ENCODE measurements around the gene RPP21. TPM values are rescaled to one million over a fixed set of nuclear protein-coding genes. Genes with fewer than 3 reads are reported as not detected.

Gene RPP21
- total RNA-seq, 1 donor from 2014 or later, result 152 TPM

DNA sequence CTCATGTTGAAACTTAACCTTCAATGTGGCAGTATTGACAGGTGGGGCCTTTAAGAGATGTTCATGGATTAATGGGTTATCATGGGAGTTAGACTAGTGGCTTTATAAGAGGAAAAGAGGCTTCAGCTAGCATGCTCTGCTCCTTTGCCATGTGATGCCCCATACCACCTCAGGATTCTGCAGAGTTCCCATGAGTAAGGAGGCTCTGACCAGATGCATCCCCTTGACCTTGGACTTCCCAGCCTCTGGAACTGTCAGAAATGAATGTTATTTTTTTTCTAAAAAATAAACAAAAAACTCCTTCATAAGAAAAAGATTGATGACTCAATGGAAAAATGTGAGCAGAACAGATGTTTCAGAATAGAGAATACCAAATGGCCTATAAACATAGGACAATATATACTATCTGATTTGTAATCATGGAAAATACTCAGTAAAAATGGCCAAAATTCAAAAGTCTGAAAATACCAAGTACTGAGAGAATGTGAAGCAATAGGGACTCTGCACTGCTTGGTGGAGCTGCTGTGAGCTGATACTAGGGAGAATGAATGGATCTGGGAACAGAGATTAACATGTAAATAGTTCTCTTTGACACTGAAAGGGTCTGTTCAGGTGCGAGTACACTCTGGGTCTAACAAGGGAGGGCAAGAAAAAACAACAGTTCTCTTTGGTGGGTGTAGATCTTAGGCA lies 25.7 kb upstream of the RPP21 start:
- DNase-seq (ENCODE audit: extremely low spot score in 2 of 2), result no peak
- intact Hi-C loops (cut with DNase I), result no loop called here
- H3K27me3 ChIP-seq, result no peaks in the 10 kb centered on the region
- H3K4me1 ChIP-seq, result peaks cover 45% of the 10 kb centered on the region
- no peak overlapping the region for H3K4me3 ChIP-seq
- no peak overlapping the region for H3K27ac ChIP-seq
- no peaks in the 10 kb centered on the region for H3K36me3 ChIP-seq
- TF ChIP-seq POLR2A (IDR thresholded peaks at IDR 0.05) (no peak), POLR2AphosphoS5 (IDR thresholded peaks at IDR 0.05; ENCODE audit: insufficient read depth in 1 of 2, low read depth in 1 of 2) (no peak)
- TF ChIP-seq, protein P1, sequence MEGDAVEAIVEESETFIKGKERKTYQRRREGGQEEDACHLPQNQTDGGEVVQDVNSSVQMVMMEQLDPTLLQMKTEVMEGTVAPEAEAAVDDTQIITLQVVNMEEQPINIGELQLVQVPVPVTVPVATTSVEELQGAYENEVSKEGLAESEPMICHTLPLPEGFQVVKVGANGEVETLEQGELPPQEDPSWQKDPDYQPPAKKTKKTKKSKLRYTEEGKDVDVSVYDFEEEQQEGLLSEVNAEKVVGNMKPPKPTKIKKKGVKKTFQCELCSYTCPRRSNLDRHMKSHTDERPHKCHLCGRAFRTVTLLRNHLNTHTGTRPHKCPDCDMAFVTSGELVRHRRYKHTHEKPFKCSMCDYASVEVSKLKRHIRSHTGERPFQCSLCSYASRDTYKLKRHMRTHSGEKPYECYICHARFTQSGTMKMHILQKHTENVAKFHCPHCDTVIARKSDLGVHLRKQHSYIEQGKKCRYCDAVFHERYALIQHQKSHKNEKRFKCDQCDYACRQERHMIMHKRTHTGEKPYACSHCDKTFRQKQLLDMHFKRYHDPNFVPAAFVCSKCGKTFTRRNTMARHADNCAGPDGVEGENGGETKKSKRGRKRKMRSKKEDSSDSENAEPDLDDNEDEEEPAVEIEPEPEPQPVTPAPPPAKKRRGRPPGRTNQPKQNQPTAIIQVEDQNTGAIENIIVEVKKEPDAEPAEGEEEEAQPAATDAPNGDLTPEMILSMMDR (IDR thresholded peaks at IDR 0.05), result no peak
- H3K9me3 ChIP-seq, result no peaks in the 10 kb centered on the region

DNA sequence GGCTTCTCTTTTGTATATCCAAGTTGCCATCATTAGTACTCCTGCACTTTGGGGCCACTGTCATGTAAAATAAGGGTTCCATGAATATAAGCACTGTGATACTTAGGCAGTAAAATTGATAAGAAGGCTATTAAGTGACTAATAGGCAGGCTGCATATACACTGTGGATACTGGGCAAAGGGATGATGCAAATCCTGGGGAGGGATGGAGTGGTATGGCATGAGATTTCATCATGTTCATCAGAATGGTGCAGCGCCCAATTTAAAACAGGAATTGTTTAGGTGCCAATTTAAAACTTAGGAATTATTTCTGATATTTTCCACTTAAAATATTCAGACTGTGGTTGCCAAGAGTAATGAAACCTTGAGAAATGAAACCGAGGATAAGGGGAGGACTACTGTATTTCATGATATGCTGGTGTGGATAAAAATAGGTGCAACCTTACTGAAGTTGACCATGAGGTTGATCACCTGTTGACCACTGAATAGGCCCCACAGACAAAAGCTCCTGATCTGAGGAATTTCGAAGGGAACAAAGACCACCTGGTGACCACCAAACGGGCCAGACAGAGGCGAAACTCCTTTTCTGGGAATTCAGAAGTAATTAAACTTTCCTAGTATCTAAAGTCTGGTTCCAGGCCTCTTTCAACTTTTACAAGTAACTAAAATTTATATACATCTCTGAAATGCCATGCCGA lies 23.1 kb upstream of the RPP21 start:
- no peak overlapping the region for H3K27ac ChIP-seq

DNA sequence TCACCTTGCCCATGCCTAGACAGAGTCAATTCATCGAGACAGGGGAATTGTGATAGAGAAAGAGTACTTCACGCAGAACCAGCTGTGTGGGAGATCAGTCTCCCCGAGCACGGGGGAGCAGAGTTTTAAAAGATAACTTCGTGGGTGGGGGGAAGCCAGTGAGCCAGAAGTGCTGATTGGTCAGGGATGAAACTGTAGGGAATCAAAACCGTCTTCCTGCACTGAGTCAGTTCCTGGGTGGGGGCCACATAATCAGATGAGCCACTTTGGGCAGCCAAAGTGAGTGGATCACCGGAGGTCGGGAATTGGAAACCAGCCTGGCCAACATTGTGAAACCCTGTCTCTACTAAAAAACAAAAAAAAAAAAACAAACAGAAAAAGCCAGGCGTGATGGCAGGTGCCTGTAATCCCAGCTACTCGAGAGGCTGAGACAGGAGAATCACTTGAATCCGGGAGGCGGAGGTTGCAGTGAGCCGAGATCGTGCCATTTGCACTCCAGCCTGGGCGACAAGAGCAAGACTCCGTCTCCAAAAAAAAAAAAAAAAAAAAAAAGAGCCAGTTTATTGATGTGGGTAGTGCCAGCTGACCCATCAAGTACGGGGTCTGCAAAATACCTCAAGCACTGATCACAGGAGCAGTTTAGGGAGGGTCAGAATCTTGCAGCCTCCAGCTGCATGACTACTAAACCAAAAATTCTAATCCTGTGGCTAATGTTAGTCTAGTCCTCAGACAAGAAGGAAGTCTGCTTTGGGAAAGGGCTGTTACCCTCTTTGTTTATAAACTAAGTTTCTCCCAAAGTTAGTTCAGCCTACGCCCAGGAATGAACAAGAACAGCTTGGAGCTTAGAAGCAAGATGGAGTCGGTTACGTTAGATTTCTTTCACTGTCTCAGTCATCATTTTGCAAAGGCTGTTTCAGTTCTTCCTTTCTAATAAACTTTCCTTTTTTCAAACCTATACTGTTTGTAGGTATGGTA lies 22.1 kb upstream of the RPP21 start:
- intact Hi-C loops (cut with DNase I), result no loop called here
- DNase-seq (ENCODE audit: extremely low spot score in 2 of 2), result no peak
- H3K4me1 ChIP-seq, result peaks cover 66% of the 10 kb centered on the region
- H3K27me3 ChIP-seq, result no peaks in the 10 kb centered on the region
- H3K27ac ChIP-seq, result no peak overlapping the region
- H3K36me3 ChIP-seq, result no peaks in the 10 kb centered on the region
- H3K4me3 ChIP-seq, result no peak overlapping the region
- no peaks in the 10 kb centered on the region for H3K9me3 ChIP-seq
- TF ChIP-seq POLR2A (IDR thresholded peaks at IDR 0.05), result no peak
- TF ChIP-seq, protein P1 (IDR thresholded peaks at IDR 0.05), result no peak
- TF ChIP-seq POLR2AphosphoS5 (IDR thresholded peaks at IDR 0.05; ENCODE audit: insufficient read depth in 1 of 2, low read depth in 1 of 2), result no peak

More for the DNA sequence above, 23.1 kb upstream of the RPP21 start:
- Histone ChIP-seq H3K4me1 (peaks cover 59% of the 10 kb centered on the region), H3K4me3 (no peak overlapping the region), H3K27me3 (no peaks in the 10 kb centered on the region), H3K9me3 (no peaks in the 10 kb centered on the region), H3K36me3 (no peaks in the 10 kb centered on the region)
- no peak for DNase-seq (ENCODE audit: extremely low spot score in 2 of 2)
- intact Hi-C loops (cut with DNase I), result no loop called here
- TF ChIP-seq POLR2AphosphoS5 (IDR thresholded peaks at IDR 0.05; ENCODE audit: insufficient read depth in 1 of 2, low read depth in 1 of 2) (no peak), POLR2A (IDR thresholded peaks at IDR 0.05) (no peak)
- TF ChIP-seq, protein P1 (IDR thresholded peaks at IDR 0.05), result no peak

DNA sequence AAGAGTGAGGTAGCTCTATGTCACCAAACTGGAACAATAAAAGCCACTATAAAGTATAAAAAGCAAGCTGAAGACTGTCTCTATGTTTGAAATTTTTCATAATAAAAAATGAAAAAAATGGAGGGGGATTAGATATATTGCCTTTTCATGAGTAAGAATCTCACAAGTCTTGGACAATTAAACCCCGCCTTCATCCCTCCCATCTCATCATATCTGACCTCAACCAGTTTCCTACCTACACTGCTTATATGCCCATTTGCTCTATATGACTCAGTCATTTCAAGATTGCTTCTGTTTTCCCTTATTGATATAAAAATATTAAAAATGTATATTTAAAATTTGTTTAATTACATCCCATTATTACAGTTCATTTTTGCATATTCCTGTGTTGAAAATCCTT lies 21.1 kb upstream of the RPP21 start:
- H3K27me3 ChIP-seq, result no peaks in the 10 kb centered on the region
- H3K4me1 ChIP-seq, result peaks cover 65% of the 10 kb centered on the region
- intact Hi-C loops (cut with DNase I), result no loop called here
- no peak for DNase-seq (ENCODE audit: extremely low spot score in 2 of 2)
- no peaks in the 10 kb centered on the region for H3K9me3 ChIP-seq
- no peaks in the 10 kb centered on the region for H3K36me3 ChIP-seq
- H3K4me3 ChIP-seq, result no peak overlapping the region
- H3K27ac ChIP-seq, result no peak overlapping the region
- no peak for TF ChIP-seq POLR2AphosphoS5 (IDR thresholded peaks at IDR 0.05; ENCODE audit: insufficient read depth in 1 of 2, low read depth in 1 of 2)
- TF ChIP-seq, protein P1 (IDR thresholded peaks at IDR 0.05), result no peak
- TF ChIP-seq POLR2A (IDR thresholded peaks at IDR 0.05), result no peak
